Glomerular visceral epithelial cell (primary cell): ENCODE data around the gene SCGB2A2.

ENCODE experiments used
- DNase-seq: peaks from one replicate; pipeline ENCODE4 v3.0.0-alpha.2; 2016; ENCODE audit errors: extremely low spot score

Gene SCGB2A2

GRCh38 chr11:62306227-62306626 lies 36.3 kb downstream of the SCGB2A2 start:
- no peak for DNase-seq

- DNase-seq, result no peak
Measured at GRCh38 chr11:62307950-62308349, 38.0 kb downstream of the SCGB2A2 start.

- no peak for DNase-seq
Measured at GRCh38 chr11:62309991-62310390, 40.0 kb downstream of the SCGB2A2 start.

- DNase-seq, result no peak
Measured at GRCh38 chr11:62315431-62315830, 45.5 kb downstream of the SCGB2A2 start.

GRCh38 chr11:62322524-62322923 lies 52.6 kb downstream of the SCGB2A2 start:
- DNase-seq, result no peak
